Kidney tubule cell (primary cell): ENCODE data around the gene SLC4A4.

ENCODE experiments used
- DNase-seq: peaks from one replicate; pipeline ENCODE4 v3.0.0-alpha.2; 2018; ENCODE audit warnings: low spot score

The SLC4A4 gene

DNA sequence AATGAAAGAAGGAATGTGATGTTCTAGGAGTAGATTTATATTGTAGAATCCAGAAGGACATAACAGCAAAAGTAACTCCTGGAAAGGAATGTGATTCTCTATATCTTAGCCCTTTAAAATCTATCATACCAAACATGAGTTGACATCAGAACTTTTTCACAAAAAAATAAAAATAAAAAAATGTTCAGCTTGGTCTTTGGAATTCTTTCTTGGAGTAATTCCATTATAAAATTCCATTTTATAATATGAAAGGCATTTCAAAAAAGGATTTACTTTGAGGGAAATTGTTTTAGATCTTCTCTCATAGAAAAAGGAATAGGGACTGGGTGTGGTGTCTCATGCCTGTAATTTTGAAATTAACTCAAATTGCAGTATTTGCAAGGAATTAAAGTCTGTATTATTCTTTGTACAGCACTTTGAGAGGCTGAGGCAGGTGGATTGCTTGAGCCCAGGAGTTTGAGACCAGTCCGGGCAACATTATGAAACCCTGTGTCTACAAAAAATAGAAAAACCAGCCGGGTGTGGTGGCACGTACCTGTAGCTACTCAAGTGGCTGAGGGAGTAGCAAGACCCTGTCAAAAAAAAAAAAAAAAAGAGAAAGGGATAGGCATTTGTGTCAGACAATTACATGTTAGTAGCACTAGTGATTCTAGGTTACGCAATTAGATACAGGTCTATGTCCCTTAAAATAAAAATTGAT is 134.9 kb downstream of the SLC4A4 start:
- DNase-seq: no peak

DNA sequence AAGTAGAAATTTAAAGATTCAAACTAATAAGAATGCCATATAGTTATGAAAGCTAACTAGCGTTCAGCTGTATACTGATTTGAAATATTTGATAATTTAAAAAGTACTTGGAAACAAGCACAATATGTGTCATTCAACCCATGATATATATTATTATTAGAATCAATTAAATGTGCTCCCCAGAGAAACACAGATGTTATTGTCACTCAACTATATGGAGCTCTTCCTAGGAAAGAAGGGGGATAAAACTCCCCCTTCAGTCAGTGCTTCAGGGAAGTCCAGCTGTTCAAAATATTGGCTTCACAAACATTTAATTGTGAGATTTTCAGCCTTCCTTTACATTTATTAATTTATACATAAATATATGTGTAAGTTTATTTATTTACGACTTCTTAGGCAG is 135.9 kb downstream of the SLC4A4 start:
- DNase-seq: no peak

DNA sequence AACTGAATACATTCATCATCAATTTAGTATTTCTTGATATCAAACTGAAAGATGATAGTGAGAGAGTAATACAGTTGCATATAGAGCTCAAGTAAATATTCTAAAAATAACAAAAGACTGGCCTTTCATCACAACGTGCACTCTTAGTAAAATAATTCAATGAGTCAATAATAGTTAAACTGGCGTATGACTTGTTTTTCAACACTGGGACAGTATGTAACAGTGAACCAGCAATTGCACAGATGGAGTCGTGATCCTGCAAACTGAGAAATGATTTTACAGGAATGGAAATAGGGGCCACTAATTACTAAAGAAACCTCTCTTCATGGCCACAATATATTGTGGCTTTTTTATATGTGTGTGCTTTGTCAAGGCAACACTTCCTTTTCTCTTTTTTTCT is 137.4 kb downstream of the SLC4A4 start:
- no peak for DNase-seq

DNA sequence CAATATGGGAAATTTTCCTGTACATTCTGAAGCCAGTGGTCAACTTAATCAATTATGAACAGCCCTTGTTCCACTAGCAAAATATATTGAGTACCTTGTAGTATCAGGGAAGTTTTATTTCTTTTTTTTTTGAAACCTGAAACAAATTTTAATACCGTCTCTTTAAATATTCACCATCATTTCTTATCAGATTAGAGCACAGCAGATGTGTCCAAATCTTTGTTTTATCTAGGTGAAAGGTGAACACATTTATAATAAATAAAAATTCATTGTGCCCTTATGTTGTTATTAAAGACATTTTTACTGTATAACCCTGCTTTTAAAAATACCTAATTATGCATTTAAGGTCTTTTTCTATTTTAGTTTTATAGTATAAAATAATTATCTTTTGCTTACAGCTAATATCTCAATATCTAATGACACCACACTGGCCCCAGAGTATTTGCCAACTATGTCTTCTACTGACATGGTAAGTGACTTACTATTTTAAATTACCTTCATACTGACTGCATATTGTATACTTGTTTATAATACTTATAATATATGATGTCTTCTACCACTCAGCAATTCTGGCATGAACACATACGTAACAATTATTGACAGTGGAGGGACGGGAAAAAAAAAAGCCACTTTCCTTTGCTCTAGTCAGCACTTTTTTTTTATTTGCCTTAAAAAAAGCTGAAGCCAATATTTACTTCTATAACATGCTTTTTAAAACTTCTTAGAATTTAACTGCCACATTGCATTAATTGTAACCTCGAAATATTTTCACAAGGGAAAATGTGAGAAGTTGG is 147.9 kb downstream of the SLC4A4 start:
- no peak for DNase-seq

DNA sequence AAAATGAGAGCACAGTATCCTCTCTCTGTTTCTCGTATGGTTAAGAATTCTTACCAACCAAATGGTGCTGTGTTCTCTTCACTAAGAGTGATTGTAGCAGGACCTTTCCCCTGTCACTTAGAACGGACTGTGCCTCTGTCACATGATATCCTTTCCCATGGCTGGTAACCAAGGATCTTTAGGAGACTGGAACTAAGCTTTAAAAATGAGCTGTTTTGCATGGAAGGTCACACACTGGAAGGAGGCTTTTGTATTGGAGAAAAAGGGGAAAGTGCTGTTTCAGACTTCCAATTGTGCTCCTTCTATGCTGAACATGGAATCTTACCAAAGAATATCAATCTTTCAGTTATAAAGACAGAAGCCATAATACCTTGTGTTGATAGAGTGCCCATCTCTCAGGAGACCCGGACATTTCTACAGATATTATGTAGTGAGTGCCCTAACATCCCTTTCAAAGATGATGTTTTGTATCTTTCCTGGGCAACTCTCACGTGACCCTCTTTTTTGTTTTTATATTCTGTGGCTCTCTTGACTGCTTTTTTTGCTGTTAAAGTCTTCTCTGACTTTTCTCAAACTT is 148.6 kb downstream of the SLC4A4 start:
- no peak for DNase-seq

- DNase-seq: no peak
Measured at GRCh38 chr4:71494539-71494938, 155.7 kb downstream of the SLC4A4 start.

DNA sequence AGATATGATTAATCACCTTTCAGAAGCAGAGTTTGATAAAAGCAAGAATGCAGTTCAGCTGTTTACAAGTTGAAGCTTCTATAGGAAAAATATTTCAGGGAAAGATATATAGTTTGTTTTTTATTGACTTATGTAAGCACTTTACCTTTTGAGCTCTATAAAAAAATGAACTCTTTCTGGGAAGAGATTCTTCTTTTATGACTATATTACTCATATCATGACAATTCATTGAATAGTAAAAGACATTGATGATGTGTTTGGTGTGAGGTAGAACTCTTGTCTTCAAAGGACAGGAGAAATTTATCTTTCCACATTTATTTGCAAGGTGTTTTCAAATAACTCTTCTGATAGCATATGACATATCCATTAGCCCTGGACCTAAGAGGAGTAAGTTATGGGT is 156.6 kb downstream of the SLC4A4 start:
- no peak for DNase-seq

DNA sequence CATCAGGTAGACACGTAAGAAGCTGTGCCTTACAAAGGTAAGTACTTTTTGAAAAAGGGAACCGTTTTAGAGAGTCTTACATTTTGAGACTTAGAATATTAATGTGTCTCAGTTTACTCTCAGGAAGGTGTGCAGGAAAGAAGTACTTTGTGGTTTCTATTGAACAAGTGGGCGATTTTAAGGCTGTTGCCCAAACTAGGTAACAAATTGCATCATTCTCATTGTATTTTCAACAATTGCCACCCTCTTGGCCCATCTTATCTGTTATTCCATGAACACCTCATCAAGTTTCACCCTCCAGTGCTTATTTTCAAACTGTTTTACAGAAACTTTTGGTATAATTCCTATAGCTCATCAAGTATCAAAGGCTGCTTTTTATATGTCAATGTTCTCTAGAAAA is 158.3 kb downstream of the SLC4A4 start:
- no peak for DNase-seq

DNA sequence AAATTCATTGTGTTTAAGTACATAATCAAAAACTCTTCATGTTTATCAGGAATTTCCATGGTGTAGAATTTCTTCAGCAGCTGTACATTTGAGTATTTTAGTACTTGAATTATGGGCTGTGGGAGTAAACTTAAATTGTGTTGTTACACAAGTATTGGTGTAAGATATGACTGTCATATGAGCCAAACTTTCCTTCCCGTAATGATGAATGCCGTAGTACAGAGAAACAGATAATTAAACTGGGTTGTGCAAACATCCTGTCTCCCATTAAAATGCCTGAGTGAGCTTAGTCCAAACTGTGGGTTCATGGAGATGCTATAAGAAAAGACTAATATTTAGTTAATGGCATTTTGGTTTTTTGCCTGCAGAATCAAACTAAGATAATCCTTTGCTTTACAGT is 159.2 kb downstream of the SLC4A4 start:
- no peak for DNase-seq

- no peak for DNase-seq
Measured at GRCh38 chr4:71498625-71499024, 159.8 kb downstream of the SLC4A4 start.

- DNase-seq: no peak
Measured at GRCh38 chr4:71501992-71502391, 163.2 kb downstream of the SLC4A4 start.

DNA sequence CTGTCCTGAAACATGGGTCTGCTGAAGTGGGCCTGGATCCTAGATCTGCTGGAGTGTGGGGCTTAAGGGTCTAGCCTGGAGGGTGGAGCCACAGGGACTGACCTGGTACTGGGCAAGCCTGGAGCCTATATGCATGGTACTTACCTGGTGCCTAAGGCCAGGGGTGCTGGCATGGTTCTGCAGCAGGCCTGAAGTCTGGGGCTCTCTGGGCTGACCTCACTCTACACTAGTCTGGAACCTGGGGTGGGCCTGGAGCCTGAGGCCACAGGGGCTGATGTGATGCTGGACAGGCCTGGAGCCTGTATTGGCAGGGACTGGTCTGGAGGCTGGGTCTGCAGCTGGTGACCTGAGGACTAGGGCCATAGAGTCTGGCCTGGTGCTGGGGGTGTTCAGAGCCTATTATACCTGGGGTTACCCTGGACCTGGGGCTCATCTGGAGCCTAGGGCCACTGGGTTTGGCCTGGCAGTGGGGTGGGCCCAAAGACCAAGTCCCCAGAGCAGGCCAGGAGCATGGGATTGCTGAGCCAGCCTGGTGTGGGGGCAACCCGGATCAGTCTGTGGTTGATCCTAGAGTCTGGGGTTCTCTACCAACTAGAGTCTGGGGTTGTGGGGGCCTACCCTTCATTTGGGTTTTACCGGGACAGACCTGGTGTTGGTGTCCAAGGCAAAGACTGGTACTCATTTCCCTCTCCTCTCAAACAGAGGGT is 179.6 kb downstream of the SLC4A4 start:
- DNase-seq: no peak

DNA sequence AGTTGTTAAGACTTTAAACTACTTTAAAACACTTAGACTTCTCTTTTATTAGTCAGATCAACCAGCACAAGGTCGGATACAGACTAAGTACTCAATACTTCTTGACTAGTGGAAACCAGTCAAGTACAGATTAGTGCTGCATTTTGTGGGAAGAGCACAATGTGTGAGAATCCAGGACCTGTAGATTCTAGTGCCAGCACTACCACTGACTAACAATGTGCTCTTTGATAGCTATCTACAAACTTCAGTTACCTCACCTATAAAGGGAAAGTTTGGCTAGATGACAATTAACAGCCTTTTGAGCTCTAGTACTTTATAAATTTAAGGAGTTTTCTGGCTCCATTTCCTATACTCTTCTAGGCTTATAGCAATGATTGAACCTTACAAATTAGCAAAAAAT is 181.5 kb downstream of the SLC4A4 start:
- DNase-seq: no peak

DNA sequence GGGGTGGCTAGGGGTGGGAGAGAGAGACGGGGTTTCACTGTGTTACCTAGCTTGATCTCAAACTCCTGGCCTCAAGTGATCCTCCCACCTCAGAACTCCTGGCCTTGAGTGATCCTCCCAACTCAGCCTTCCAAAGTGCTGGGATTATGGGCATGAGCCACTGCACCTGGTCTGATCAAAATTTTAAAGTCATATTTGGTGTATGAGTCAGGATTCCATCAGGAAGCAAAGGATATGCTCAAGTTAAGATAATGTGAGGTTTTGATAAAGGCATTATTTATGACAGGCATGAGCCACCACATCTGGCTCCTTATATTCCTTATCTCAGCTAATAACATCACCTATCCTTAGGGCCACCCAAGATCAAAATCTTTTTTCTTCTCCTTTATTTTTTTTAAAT is 182.0 kb downstream of the SLC4A4 start:
- DNase-seq: no peak

- no peak for DNase-seq
Measured at GRCh38 chr4:71524756-71525155, 185.9 kb downstream of the SLC4A4 start.

GRCh38 chr4:71526637-71527406 is 188.0 kb downstream of the SLC4A4 start:
- DNase-seq: peak; percentile 16

GRCh38 chr4:71532407-71532806 is 193.6 kb downstream of the SLC4A4 start:
- DNase-seq: no peak

DNA sequence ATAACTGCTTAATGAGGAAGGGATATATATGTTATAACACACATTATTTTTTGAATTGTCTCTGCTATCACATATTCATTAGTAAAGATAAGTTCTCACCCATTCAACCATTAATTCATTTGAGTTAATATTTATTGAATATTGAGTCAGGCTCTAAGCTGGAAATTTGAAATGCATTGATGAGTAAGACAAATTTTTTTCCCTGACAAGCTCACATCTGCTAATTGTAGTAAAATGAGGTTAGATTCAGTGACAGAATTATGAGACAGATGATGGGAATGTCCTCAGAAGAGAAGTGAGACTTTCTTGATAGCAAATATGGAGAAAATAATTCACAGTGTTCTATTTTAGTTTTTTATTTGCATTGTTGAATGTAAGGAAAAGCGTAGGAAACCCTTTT is 194.3 kb downstream of the SLC4A4 start:
- DNase-seq: peak; percentile 74

GRCh38 chr4:71537551-71538065 is 198.8 kb downstream of the SLC4A4 start:
- no peak for DNase-seq

DNA sequence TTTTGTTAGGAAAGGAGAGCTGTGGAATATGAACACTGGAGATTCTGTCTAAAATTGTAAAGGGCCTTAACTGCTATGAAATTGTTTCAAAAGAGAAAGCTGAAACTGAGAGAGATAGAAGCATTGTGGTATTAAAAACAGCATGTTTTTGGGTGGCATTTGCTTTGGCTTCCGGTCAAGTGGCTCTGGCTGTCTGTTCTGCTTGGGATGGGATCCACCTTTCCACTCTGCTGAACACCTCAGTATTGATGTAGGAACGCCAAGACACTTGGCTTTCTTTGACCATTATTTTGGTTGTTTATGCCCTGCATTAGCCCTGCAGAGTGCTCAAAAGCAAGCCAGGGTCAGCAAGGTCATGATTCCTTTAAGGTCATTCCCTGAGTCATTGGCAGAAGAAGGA is 199.7 kb downstream of the SLC4A4 start:
- no peak for DNase-seq

- no peak for DNase-seq
Measured at GRCh38 chr4:71540749-71541269, 202.0 kb downstream of the SLC4A4 start.
